NCI-H446 (cell line): ENCODE data around the gene SPOCK2.
"Not testable (repeated sequence)": the region's sequence is repeated elsewhere in the genome, so short reads cannot be mapped to it uniquely, and the experiment has no call there.

Experiments used
- DNase-seq, 2 experiments: peaks; one replicate each; lab custom pipeline; 2025; lab: John Stamatoyannopoulos, UW

SPOCK2 gene

GRCh38 chr10:72087969-72088888, at the start of gene SPOCK2:
TSS of gene SPOCK2 (minus strand) at chr10:72088551. CDS start at chr10:72088328, 223 bp downstream.
- DNase-seq = no peak

GRCh38 chr10:72137583-72137982, 49.2 kb upstream of the SPOCK2 start:
- no peak for DNase-seq

GRCh38 chr10:72136225-72136624, 47.9 kb upstream of the SPOCK2 start:
- DNase-seq = not testable (repeated sequence)

- DNase-seq = no peak
Observed at GRCh38 chr10:72134785-72135767, 46.7 kb upstream of the SPOCK2 start.

- no peak for DNase-seq
Observed at GRCh38 chr10:72133517-72133916, 45.2 kb upstream of the SPOCK2 start.

- DNase-seq = no peak
Observed at GRCh38 chr10:72132854-72133253, 44.5 kb upstream of the SPOCK2 start.

GRCh38 chr10:72127571-72127970, 39.2 kb upstream of the SPOCK2 start:
- DNase-seq = no peak

- no peak for DNase-seq
Observed at GRCh38 chr10:72126872-72127232, 38.5 kb upstream of the SPOCK2 start.

GRCh38 chr10:72126184-72126871, 38.0 kb upstream of the SPOCK2 start:
- peak in 1 of 2 experiments; percentile 38 for DNase-seq

- DNase-seq = no peak
Observed at GRCh38 chr10:72124989-72125388, 36.6 kb upstream of the SPOCK2 start.

- DNase-seq = no peak
Observed at GRCh38 chr10:72124381-72124780, 36.0 kb upstream of the SPOCK2 start.

GRCh38 chr10:72123616-72124015, 35.3 kb upstream of the SPOCK2 start:
- no peak for DNase-seq

GRCh38 chr10:72122221-72122620, 33.9 kb upstream of the SPOCK2 start:
- DNase-seq = no peak

GRCh38 chr10:72121389-72121788, 33.0 kb upstream of the SPOCK2 start:
- no peak for DNase-seq

GRCh38 chr10:72116372-72116771, 28.0 kb upstream of the SPOCK2 start:
- DNase-seq = no peak

- no peak for DNase-seq
Observed at GRCh38 chr10:72114706-72115450, 26.5 kb upstream of the SPOCK2 start.

- no peak for DNase-seq
Observed at GRCh38 chr10:72110673-72111401, 22.5 kb upstream of the SPOCK2 start.

GRCh38 chr10:72109636-72110157, 21.3 kb upstream of the SPOCK2 start:
- no peak for DNase-seq

GRCh38 chr10:72108830-72109635, 20.7 kb upstream of the SPOCK2 start:
- no peak for DNase-seq

GRCh38 chr10:72108004-72108370, 19.6 kb upstream of the SPOCK2 start:
- not testable (repeated sequence) for DNase-seq
